ENCODE measurements around the gene CPXM2. TPM values are rescaled to one million over a fixed set of nuclear protein-coding genes. Genes with fewer than 3 reads are reported as not detected.

CPXM2 gene
- total and polyA plus RNA-seq, 2 donors (not counting 1 experiment from before 2014, with no cell fraction given), result not detected

DNA sequence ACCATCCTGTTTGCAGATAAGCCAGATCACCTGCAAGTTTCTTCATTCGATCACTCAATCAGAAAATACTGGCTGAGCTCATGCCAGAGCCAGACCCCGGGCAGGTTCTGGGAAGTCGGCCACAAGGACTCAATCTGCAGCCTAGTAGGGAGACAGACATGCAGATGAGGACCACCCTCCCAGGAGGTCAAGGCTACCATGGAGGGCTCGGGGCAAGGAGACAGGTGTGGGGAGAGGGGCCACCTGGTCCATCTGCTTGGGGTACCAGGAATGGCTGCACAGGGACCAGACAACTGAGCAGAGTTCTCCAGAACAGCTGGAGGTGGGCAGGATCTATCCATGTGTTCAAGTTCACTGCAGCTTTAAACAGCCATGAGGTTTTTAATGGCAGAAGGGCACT, 16.8 kb upstream of the CPXM2 start:
- Histone ChIP-seq H3K4me3 (ENCODE audit: control extremely low read depth in 1 of 5, extremely low read depth in 1 of 5, insufficient read depth in 1 of 5, low read depth in 2 of 5, low read length in 4 of 5) (no peak overlapping the region), H3K27me3 (replicated peaks in 1 of 4; ENCODE audit: control extremely low read depth in 1 of 4, control insufficient read depth in 3 of 4, insufficient read depth in 4 of 4, low read length in 3 of 4) (peaks cover 0 to 26% (median 6%) of the 10 kb centered on the region in 4 experiments), H3K36me3 (replicated peaks in 1 of 2; ENCODE audit: control extremely low read depth in 1 of 2, control insufficient read depth in 1 of 2, extremely low read depth in 1 of 2, insufficient read depth in 2 of 2, low read length in 1 of 2) (no peaks in the 10 kb centered on the region), H3K9ac (ENCODE audit: low read length) (no peak overlapping the region), H3K4me1 (ENCODE audit: control insufficient read depth in 2 of 2, insufficient read depth in 2 of 2, low read length in 2 of 2) (peaks cover 0 to 2% of the 10 kb centered on the region in 2 donors), H3K9me3 (ENCODE audit: control extremely low read depth in 1 of 3, control insufficient read depth in 2 of 3, insufficient read depth in 1 of 3, low read length in 2 of 3) (peaks cover 0 to 10% (median 0%) of the 10 kb centered on the region in 3 donors), H3K79me2 (ENCODE audit: control insufficient read depth, insufficient read depth, low read length) (no peaks in the 10 kb centered on the region), H3K27ac (ENCODE audit: low read length in 2 of 2) (no peak overlapping the region), H4K20me1 (ENCODE audit: control insufficient read depth, insufficient read depth, low read length, poor library complexity, severe bottlenecking) (no peaks in the 10 kb centered on the region), H3K4me2 (replicated peaks; ENCODE audit: low read depth, low read length, poor library complexity, severe bottlenecking) (no peak overlapping the region), H2AFZ (ENCODE audit: insufficient read depth, low read depth, low read length, poor library complexity, severe bottlenecking) (no peak overlapping the region)
- no peak for DNase-seq
- Mint-ChIP-seq H3K27me3 (peaks cover 64% of the 10 kb centered on the region), H3K9me3 (ENCODE audit: insufficient read depth) (peaks cover 2% of the 10 kb centered on the region), H3K27ac (no peak overlapping the region), H3K4me1 (peaks cover 2% of the 10 kb centered on the region), H3K4me3 (no peak overlapping the region)
- intact Hi-C loops (cut with micrococcal nuclease), result no loop called here
- TF ChIP-seq, protein P1, sequence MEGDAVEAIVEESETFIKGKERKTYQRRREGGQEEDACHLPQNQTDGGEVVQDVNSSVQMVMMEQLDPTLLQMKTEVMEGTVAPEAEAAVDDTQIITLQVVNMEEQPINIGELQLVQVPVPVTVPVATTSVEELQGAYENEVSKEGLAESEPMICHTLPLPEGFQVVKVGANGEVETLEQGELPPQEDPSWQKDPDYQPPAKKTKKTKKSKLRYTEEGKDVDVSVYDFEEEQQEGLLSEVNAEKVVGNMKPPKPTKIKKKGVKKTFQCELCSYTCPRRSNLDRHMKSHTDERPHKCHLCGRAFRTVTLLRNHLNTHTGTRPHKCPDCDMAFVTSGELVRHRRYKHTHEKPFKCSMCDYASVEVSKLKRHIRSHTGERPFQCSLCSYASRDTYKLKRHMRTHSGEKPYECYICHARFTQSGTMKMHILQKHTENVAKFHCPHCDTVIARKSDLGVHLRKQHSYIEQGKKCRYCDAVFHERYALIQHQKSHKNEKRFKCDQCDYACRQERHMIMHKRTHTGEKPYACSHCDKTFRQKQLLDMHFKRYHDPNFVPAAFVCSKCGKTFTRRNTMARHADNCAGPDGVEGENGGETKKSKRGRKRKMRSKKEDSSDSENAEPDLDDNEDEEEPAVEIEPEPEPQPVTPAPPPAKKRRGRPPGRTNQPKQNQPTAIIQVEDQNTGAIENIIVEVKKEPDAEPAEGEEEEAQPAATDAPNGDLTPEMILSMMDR (IDR thresholded peaks at IDR 0.05), result no peak
- TF ChIP-seq EZH2 (IDR thresholded peaks at IDR 0.05; ENCODE audit: borderline replicate concordance, insufficient read depth, low read depth, low read length, poor library complexity, severe bottlenecking), result no peak
- ATAC-seq (ENCODE audit: low read depth), result no peak
- WGBS (ENCODE audit: insufficient coverage), result 82% methylated on average over 4 of the region's 4 CpGs
- ChIA-PET CTCF (no interaction called here), POLR2A (no interaction called here)

DNA sequence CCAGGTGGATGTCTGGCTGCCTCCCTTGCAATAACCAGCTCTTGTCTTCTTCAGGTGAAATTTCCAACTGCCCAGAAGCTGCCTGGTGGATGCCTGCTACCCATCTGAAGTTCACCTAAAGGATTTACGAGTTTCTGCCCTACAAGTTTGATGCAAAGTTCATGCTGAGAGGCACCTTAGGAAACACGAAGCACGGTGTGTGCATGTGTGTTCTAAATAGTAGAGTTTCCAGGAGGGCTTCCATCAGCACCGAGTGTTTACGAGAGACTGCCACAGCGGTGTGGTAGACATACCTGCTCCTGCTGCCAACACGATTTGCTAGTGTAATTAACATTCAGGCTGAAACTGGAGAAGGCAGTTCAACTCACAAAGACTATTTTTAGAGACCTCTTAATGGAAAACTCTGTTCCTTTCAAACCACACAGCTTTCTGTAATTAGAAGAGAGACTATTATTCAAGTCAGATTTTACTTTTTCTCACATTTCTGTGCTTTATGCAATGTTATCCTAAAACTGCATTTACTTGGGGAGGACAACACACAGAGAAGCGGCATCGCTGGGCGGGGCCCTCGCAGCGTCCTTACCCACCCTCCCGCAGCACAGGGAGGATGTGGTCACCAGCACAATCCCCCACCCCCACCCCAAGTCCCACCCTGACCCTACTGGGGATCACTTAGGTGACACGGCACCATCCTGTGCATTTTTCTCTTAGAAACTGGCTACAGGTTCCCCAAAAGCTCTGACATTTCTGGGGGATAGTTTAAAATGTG, 15.5 kb upstream of the CPXM2 start:
- Mint-ChIP-seq H3K9me3 (ENCODE audit: insufficient read depth) (peaks cover 2% of the 10 kb centered on the region), H3K27ac (no peak overlapping the region), H3K4me1 (no peaks in the 10 kb centered on the region), H3K4me3 (no peak overlapping the region), H3K27me3 (peaks cover 64% of the 10 kb centered on the region)
- Histone ChIP-seq H3K4me2 (replicated peaks; ENCODE audit: low read depth, low read length, poor library complexity, severe bottlenecking) (no peak overlapping the region), H3K79me2 (ENCODE audit: control insufficient read depth, insufficient read depth, low read length) (no peaks in the 10 kb centered on the region), H2AFZ (ENCODE audit: insufficient read depth, low read depth, low read length, poor library complexity, severe bottlenecking) (no peak overlapping the region), H3K9me3 (ENCODE audit: control extremely low read depth in 1 of 3, control insufficient read depth in 2 of 3, insufficient read depth in 1 of 3, low read length in 2 of 3) (peaks cover 0 to 10% (median 0%) of the 10 kb centered on the region in 3 donors), H3K27me3 (replicated peaks in 1 of 4; ENCODE audit: control extremely low read depth in 1 of 4, control insufficient read depth in 3 of 4, insufficient read depth in 4 of 4, low read length in 3 of 4) (peaks cover 0 to 15% (median 3%) of the 10 kb centered on the region in 4 experiments), H4K20me1 (ENCODE audit: control insufficient read depth, insufficient read depth, low read length, poor library complexity, severe bottlenecking) (no peaks in the 10 kb centered on the region), H3K36me3 (replicated peaks in 1 of 2; ENCODE audit: control extremely low read depth in 1 of 2, control insufficient read depth in 1 of 2, extremely low read depth in 1 of 2, insufficient read depth in 2 of 2, low read length in 1 of 2) (no peaks in the 10 kb centered on the region), H3K4me1 (ENCODE audit: control insufficient read depth in 2 of 2, insufficient read depth in 2 of 2, low read length in 2 of 2) (no peaks in the 10 kb centered on the region), H3K27ac (ENCODE audit: low read length in 2 of 2) (no peak overlapping the region), H3K9ac (ENCODE audit: low read length) (no peak overlapping the region), H3K4me3 (ENCODE audit: control extremely low read depth in 1 of 5, extremely low read depth in 1 of 5, insufficient read depth in 1 of 5, low read depth in 2 of 5, low read length in 4 of 5) (no peak overlapping the region)
- ATAC-seq (ENCODE audit: low read depth) (no peak), DNase-seq (no peak)
- ChIA-PET CTCF (interaction anchor here (0.6 kb wide), 1 partner anchor 1484 kb away, joined by 3 read pairs; no protein-coding TSS in a partner anchor), POLR2A (no interaction called here)
- intact Hi-C loops (cut with micrococcal nuclease), result no loop called here
- WGBS (ENCODE audit: insufficient coverage), result 75% methylated on average over 10 of the region's 14 CpGs
- TF ChIP-seq, protein P1 (IDR thresholded peaks at IDR 0.05), result no peak
- no peak for TF ChIP-seq EZH2 (IDR thresholded peaks at IDR 0.05; ENCODE audit: borderline replicate concordance, insufficient read depth, low read depth, low read length, poor library complexity, severe bottlenecking)
